Hindlimb muscle (tissue), 1 donor: ENCODE results near the gene DCPS. TPM values are rescaled to one million over a fixed set of nuclear protein-coding genes. Genes with fewer than 3 reads are reported as not detected.
"Not testable (repeated sequence)": the region's sequence is repeated elsewhere in the genome, so short reads cannot be mapped to it uniquely, and the experiment has no call there.

Experiments
- DNase-seq: peaks from one replicate; pipeline ENCODE4 v3.0.0-alpha.2; 2013
- polyA plus RNA-seq: library from polyadenylated mRNA; unstranded; fragments of 120-200 nt; gene quantifications from one replicate; pipeline ENCODE4 v1.2.1, GENCODE V29; 2013; ENCODE audit not compliant: insufficient read length

DCPS gene
- polyA plus RNA-seq, 1 donor, result 21.6 TPM

GRCh38 chr11:126345759-126346585 lies 42.1 kb downstream of the DCPS start:
- DNase-seq, result no peak

GRCh38 chr11:126346586-126346940 lies 42.7 kb downstream of the DCPS start:
- DNase-seq, result no peak

GRCh38 chr11:126346946-126347345 lies 43.1 kb downstream of the DCPS start:
- not testable (repeated sequence) for DNase-seq

- DNase-seq, result no peak
These were observed 44.1 kb downstream of the DCPS start for GRCh38 chr11:126347751-126348668.

GRCh38 chr11:126348806-126349582 lies 45.1 kb downstream of the DCPS start:
- no peak for DNase-seq

- no peak for DNase-seq
These were observed 47.0 kb downstream of the DCPS start for GRCh38 chr11:126350836-126351235.

GRCh38 chr11:126352163-126352562 lies 48.3 kb downstream of the DCPS start:
- no peak for DNase-seq

- no peak for DNase-seq
These were observed 49.3 kb downstream of the DCPS start for GRCh38 chr11:126352934-126353801.

GRCh38 chr11:126354631-126355323 lies 50.9 kb downstream of the DCPS start:
- DNase-seq, result no peak

- DNase-seq, result peak; percentile 82
These were observed 51.6 kb downstream of the DCPS start, which contains the start of gene ST3GAL4 for GRCh38 chr11:126355324-126355925. Gene ST3GAL4, plus strand, starts transcription at chr11:126355686. Its CDS starts 50,470 bp downstream, at chr11:126406156.

GRCh38 chr11:126355926-126356897 lies 52.4 kb downstream of the DCPS start:
- no peak for DNase-seq

GRCh38 chr11:126357055-126357962 lies 53.4 kb downstream of the DCPS start:
- no peak for DNase-seq

- DNase-seq, result no peak
These were observed 54.3 kb downstream of the DCPS start for GRCh38 chr11:126357969-126358762.

GRCh38 chr11:126358763-126359160 lies 54.9 kb downstream of the DCPS start:
- DNase-seq, result no peak

- DNase-seq, result peak; percentile 72
These were observed 55.7 kb downstream of the DCPS start for GRCh38 chr11:126359431-126360048.

- no peak for DNase-seq
These were observed 56.2 kb downstream of the DCPS start for GRCh38 chr11:126360049-126360446.

- DNase-seq, result no peak
These were observed 57.5 kb downstream of the DCPS start for GRCh38 chr11:126361400-126361799.
